G401 (cell line): Measurements from ENCODE around the gene GAD1. TPM values are rescaled to one million over a fixed set of nuclear protein-coding genes. Genes with fewer than 3 reads are reported as not detected.

Experiments
- DNase-seq: peaks from one replicate; pipeline ENCODE4 v3.0.0-alpha.2; 2015; ENCODE audit warnings: low spot score
- in situ Hi-C: cut with HindIII; loops from 2 replicates; pipeline ENCODE4 v1.10.0; 2016; ENCODE audit warnings: low sequenced_read_pairs, mixed read lengths
- total RNA-seq: library from RNA; depleted of rRNA; stranded (reverse); fragments of >200 nt; shearing (Covaris generic); gene quantifications from 2 replicates; pipeline ENCODE4 v1.2.3, GENCODE V29; 2014

GAD1 gene
- total RNA-seq, 1 experiment from 2014 or later: 52.5 TPM

DNA sequence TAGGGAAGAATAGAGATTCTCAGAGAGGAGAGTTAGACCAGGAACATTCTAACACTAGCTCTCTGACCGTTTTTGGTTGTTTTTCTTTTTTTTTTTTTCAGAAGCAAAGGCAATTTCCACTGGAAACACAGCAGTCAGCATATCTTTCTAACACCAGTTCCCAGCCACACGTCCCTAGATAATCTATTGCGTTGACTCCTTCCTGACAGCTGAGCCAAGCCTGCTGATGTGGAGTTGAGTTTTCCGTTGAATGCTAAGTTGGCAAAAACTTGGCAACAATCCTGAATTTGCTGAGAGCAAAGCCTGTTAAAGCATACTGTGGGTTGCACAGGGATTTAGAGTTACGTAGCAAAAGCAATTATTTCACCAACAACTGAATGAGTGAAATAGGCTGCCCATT lies 19.3 kb downstream of the GAD1 start:
- in situ Hi-C loops: no loop called here
- no peak for DNase-seq

DNA sequence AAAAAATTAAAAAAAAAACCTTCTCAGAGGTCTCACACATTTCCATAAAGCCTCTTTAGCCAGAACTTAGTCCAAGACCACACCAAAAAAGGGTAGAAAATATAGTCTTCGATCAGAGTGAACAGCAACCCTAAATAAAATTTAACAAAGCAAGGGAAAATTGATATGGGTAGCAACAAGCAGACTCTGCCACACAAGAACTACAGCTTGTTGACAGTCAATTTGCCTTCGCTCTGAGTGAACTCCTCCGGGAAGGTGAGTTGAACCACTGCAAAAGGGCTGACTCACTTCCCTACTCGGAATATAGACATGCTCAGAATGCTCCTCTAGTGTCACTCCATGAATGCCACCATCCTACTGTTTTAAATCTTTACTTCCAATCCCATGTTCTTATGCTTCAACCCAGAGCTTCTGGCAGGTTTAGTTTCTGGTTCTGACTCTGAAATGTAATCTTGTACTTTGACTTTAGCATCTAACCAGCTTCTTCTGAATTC lies 24.1 kb downstream of the GAD1 start:
- in situ Hi-C loops: no loop called here
- no peak for DNase-seq

DNA sequence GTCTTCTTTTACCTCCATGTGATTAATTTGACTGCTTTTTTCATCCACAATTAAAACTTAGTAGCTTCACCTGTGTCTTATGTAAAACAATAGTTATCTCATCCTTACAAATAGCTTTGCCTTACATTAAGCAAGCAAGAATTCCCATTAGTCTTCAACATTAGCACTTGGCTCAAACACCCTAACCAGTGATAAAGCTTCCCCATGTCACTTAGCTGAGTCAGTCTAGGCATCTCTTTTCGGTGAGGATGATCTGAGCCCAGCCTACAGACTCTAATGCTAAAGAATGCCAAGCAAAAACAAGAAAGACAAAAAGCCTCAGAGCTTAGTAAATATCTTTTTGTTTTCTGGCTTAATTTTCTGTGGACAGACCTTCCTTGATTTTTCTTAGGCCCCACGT lies 26.1 kb downstream of the GAD1 start:
- no peak for DNase-seq
- in situ Hi-C loops: no loop called here

DNA sequence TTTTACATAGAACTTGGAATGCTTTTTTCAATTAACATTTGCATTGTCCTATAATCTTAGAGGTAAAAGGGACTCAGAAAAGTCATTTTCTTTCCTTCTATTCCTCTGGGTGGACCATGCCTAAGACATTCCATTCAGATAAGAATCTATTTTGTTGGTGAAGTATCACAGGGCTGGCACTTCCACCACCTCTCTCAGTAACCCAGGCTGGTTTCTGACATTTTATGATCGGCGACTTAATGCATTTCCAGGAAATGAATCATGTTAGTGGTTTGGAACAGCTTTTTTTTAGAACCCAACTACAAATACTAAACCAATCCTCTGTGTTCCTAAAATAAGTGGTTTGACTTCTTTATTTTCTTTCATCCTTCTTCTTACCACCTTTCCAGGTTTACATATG lies 27.0 kb downstream of the GAD1 start:
- in situ Hi-C loops: no loop called here
- DNase-seq: no peak

DNA sequence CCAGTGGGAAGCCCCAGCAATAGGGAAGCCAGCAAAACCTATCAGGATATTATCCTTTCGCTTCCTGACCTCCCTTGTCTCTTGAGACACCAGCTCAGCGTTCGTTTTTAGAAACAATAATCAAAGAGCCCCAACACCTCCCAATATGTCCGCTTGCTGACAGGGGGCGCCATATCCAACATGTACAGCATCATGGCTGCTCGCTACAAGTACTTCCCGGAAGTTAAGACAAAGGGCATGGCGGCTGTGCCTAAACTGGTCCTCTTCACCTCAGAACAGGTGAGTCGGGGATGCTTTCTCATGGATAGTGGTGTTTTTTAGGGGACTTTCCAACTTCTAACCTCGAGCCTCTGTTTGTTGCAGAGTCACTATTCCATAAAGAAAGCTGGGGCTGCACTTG lies 28.7 kb downstream of the GAD1 start:
- in situ Hi-C loops: no loop called here
- no peak for DNase-seq

DNA sequence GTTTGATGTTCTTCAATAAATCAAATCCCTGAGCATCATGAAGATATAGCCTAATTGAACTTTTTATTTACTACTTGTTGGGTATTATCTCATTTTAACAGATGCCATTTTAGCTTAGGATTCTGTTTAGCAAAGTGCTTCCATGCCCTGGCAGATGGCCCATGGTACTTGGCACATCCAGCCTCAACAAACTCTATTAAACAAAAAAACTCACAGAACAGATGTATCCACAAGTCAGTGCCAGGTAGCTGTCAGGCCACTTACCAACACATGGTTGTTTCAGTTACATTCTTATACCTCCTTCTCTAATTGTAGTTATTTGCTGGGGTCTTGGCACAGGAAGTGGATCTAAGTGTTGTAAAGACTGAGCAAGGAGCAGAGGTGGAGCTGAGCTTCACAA lies 29.6 kb downstream of the GAD1 start:
- no peak for DNase-seq
- in situ Hi-C loops: no loop called here

DNA sequence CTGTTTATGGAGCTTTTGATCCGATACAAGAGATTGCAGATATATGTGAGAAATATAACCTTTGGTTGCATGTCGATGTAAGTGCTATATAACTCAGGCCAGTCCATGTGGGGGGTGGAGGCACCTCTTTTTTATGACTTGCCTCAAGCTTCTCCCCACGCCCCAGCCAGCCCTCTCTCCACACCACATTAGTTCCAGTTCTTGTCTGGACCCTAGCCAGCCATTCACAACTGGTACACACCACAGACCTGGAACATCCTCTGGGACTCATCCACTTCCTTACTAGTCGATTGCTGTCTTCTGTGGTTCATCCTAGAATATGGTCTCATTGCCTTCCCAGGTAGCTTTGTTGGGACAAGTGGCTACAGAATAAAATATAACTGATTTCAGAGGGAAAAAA lies 31.0 kb downstream of the GAD1 start:
- DNase-seq: no peak
- in situ Hi-C loops: no loop called here

DNA sequence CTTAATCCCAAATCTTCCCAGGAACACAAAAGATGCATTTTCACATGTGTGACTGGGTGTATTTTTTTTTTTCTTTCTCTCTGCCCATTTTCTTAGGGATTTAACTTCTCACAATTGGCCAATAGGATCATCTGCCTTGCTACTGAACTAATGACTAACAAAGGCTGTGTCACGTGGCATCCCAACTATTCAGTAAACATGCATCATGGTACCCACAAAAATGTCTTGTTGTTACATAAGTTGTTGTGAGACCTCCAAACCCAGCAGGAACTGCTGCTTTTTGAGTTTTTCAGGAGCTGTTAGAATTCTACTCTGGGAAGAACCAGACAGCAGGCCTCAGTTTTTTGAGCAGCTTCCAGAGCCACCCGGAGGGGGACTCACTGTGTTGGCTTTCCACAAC lies 31.9 kb downstream of the GAD1 start:
- in situ Hi-C loops: no loop called here
- DNase-seq: no peak

DNA sequence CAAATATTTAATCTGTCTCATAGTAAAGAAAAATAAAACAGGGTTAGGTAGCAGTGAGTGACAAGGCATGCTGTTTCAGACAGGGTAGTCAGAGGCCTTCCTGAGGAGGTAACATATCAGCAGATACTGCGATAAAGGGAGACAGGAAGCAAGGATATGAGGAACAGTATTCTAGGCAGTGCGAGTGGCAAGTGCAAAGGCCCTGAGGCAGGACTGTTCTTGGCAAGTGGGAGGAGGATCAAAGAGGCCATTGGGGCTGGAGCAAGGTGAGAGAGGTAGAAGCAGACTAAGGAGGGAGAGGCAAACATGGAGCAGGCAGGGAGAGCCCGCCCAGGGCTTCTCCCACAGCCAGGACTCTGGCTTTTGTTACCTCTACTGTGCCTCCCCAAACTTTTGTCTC lies 33.6 kb downstream of the GAD1 start:
- in situ Hi-C loops: no loop called here
- no peak for DNase-seq

DNA sequence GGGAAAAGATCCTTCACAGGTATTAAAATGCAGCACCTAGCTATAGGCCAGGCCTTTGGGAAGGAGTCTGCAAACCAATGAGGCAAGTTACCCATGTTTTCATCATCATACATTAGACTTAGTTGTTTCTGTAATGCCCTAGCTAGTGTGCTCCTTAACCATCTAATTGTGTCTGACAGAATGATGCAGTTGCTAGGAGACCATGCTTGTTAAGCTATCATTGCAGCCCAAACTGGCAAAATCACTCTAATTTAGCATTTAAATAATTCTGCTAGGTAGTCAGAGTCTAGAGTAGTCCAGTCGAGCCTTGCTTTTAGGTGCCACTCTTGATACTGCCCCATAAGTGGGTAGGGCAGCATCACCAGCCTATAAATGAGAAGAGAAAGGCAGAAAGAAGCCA lies 34.9 kb downstream of the GAD1 start:
- in situ Hi-C loops: no loop called here
- DNase-seq: no peak

DNA sequence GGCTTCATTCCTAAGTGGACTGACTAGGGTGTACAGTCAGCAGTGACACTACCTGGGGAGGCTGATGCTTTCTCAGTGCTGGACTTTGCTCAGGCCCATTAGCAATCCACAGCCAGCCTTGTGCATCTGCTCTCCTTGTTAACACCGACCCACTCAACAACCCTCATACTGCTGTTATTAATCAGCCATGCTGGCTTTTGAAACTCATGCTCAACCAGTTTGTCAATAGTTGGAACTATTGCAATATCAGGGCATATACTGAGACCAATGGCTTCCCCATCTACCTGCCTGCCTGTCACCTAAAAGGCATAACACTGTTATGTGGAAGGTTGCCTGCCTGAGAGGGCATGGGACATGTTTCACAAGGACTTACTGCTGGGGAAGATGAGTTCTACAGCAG lies 39.4 kb downstream of the GAD1 start:
- in situ Hi-C loops: no loop called here
- DNase-seq: no peak

DNA sequence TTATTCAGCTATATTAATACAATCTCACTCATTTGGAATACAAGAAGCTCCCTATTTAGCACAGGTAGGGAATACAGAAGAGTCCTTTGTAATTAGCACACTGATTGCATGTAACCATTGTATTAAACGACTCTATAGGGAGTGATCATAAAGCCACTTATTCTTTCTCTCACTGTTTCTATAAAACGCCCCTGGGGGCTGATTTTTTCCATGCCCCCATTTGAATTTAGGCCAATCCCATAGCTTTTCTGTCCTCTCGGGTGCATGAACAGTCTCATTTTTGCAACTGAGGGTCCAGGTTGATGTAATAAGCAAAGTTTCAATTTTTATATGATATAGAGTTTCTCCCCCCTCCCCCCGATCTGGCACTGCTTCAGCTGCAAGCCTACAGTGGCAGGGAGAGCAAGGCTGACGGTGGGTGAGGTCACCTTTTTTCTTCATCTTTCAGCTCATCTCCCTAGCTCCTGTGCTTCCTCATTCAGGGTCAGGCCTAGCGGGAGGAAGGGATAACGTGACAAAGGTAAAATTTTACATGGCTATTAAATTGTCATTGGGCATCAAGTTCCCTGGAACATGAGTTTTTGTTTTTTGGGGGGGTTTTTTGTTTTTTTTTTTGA lies 45.7 kb downstream of the GAD1 start:
- DNase-seq: no peak
- in situ Hi-C loops: no loop called here

DNA sequence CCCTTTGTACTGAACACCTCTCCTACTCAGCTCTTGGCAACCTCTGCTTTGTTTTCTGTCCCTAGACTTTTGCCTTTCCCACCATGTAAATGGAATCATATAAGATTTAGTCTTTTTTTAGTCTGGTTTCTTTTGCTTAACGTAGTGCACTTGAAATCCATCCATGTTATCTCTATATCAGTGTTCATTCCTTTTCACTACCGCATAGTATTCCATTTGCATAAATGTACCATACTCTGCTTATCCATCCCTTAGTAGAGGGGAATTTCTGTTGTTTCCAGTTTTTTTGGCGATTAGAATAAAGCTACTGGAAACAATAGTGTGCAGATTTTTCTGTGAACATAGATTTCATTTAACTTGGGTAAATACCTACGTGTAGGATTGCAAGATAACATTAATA lies 46.4 kb downstream of the GAD1 start:
- in situ Hi-C loops: no loop called here
- DNase-seq: no peak

DNA sequence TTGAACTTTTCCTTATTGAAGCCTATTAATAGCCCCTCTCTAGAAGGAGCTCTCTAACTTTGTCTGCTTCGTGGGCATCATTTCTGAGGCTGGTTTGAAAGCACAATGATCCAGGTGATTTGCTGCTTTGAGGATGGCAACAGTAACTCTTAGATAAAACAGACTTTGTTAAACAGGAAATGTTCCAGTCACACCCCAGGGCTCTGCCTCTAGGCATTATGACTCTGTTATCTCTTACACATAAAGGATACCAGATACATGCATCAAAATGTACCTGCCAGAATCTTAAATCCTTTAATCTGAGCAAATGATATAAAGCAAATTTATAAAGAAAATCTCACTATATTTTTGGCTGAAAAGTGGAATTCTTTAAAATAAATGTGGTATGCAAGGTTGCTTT lies 52.3 kb downstream of the GAD1 start:
- DNase-seq: no peak
- in situ Hi-C loops: no loop called here

DNA sequence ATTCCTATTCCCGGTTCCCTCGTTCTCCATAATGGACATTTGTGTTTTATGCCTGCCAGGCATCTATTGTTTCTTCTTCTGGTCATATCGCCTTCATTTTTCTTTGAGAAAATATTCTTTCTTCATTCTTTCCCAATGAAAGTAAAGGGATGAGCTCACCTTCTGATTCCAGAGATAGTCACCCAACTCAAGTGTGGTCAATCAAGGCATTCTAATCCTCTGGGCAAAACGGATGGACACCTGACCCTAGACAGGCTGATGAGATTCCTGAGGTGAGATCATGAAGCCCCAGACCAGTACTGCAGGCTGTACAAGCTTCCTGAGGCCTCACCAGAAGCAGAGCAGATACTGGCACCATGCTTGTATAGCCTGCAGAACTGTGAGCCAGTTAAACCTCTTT lies 52.8 kb downstream of the GAD1 start:
- DNase-seq: no peak
- in situ Hi-C loops: no loop called here

DNA sequence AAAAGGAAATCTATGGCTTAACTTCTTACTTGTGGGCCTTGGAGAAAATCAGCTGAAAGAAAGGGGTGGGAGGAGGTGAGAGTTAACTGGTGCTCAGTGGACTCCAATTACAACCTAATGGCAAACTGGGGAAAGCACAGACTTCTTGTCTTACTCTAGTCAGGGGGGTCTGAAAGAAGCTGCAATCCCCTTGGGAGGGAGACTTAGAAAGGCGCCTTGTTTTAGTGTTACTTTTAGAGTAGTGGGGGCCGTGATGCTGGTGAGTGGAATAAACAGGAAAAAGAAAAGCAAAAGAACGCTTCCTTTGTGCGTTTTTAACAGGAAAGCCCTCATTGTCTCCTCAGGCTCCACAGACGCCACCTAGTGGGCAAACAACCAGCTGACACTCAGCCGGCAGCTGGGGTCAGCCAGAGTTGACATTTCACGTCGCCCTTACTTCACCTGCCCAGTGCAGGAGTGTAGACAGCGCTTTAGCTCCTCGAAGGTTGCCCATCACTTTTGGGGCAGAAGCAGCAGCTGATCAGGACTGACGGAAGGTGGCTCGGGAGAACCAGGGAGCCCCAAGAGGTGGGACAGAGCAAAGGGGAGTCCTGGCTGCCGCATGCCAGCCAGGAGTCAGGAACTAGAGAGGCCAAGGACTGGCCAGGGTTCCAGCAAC lies 56.5 kb downstream of the GAD1 start:
- peak; percentile 53 for DNase-seq
- in situ Hi-C loops: no loop called here

DNA sequence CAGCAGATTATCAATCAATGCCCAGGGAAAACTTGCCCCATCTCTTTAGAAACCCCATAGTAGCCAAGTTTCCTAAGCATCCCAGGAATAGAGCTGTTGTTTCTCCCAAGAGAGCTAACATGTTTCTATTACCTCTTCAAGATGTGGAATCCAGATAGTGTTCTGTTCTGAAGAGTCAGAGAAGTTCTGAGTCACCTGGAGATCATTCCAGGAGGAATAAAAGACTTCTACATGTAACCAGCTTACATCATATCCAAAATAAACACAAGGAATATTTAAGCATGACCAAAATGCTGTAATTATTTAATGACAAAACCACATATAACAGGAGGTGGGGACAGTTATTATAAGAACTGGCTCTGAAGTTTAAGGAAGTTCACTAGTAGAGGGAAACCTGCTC lies 61.4 kb downstream of the GAD1 start:
- in situ Hi-C loops: no loop called here
- DNase-seq: no peak

DNA sequence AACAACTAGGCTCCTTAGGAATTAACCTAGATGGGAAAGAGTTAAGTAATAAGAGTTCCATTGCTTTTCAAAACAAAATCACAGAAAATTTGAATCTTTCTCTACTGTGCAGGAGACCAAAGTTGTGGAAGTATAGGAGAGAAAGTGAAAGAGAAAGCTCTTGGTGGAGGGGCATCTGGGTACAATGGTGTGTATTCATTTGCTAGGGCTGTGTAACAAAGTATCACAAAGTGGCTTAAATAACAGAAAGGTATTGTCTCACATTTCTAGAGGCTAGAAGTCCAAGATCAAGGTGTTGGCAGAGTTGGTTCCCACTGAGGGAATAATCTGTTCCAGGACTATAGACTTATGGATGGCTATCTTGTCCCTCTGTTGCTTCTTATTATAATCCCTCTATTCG lies 61.8 kb downstream of the GAD1 start:
- in situ Hi-C loops: no loop called here

DNA sequence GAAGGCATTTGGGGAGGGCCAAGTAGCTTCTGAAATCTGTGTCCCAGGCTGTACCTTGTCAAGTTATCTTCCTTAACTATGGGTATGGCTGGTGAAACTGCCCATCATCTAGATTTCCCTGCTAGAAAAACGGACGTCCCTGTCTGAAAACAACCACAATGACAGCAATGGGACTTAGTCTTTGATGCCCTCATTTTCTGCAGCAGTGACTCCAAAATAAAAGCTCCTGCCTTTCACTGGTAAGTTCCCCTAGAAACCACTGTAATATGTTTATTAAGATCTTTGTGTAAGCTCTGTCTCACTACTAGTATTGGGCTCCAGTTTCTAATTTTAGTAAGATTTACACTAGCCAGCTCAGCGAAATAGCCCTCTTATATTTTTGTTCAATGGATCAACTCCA lies 65.2 kb downstream of the GAD1 start:
- in situ Hi-C loops: no loop called here
- DNase-seq: no peak

More for the DNA sequence above, 61.8 kb downstream of the GAD1 start:
- DNase-seq: no peak

DNA sequence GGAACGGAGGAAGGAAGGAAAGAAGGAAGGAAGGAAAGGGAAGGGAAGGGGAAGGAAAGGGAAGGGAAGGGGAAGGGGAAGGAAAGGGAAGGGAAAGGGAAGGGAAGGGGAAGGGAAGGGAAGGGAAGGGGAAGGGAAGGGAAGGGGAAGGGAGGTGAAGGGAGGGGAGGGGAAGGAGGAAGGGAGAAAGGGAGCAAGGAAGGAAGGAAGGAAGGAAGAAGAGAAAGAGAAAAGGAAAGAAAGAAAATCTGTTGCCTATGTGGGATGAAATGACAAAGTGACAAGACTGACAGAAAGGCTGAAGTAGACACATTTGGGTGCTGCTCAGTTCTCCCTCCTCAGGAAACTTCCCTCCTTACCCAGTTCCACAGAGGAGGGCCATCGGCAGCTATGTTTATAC lies 66.1 kb downstream of the GAD1 start:
- in situ Hi-C loops: no loop called here
- DNase-seq: no peak

DNA sequence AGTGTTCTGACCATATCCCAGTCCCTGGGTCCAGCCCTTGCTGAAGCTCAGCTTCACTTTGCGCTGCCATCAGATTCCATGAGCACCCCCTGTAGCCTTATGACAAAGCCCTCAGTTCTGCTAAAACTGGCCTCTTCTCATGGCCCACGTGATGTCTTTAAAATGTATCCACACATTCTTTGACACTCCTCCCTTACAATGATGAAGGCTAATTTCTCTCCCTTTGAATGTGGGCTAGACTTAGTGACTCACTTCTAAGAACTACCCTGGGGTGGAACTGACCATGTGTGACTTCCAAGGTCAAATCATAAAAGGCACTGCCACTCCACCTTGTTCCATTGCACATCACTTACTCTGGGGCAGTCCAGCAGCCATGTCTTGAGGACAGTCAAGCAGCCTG lies 67.0 kb downstream of the GAD1 start:
- in situ Hi-C loops: no loop called here
- no peak for DNase-seq
